Stimulated activated CD8-positive, alpha-beta memory T cell treated with anti-CD3 and anti-CD28 coated beads, Interleukin-4, amount 100 ng/mL, for 1 hour (primary cell): ENCODE data around the gene NOP56.

Experiments used
- DNase-seq, 2 donors: peaks; one replicate each; pipeline ENCODE4 v3.0.0-alpha.2; 2020; ENCODE audit warnings: low read depth in 2 of 2, low spot score in 1 of 2

The NOP56 gene

DNA sequence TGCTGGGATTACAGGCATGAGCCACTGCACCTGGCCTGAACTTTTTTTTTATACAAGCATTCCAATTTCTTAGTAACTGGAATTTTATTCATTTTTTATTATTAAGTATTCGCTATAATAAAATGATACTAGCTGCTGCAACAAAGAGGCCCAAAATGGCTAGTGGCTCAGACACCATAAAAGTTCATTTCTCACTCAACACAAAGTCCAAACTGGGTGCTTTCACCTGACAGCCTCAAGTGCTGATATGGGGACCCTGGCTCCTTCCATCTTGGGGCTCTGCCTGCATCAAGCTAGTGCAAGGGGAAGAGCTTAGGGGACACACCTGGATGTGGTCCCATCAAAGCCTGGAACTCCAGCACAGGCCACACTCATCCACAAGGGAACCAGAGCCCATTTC lies 12.2 kb upstream of the NOP56 start:
- DNase-seq = no peak

- DNase-seq = no peak
Measured at GRCh38 chr20:2640899-2641298, 11.5 kb upstream of the NOP56 start.

- DNase-seq = no peak
Measured at GRCh38 chr20:2643708-2644107, 8.7 kb upstream of the NOP56 start.

GRCh38 chr20:2652724-2653555 lies 508 bp downstream of the NOP56 start:
- peak in 1 of 2 donors; percentile 17 for DNase-seq

GRCh38 chr20:2653556-2654383 lies 1.3 kb downstream of the NOP56 start:
- DNase-seq = no peak

GRCh38 chr20:2654384-2654822 lies 2.0 kb downstream of the NOP56 start:
- no peak for DNase-seq

DNA sequence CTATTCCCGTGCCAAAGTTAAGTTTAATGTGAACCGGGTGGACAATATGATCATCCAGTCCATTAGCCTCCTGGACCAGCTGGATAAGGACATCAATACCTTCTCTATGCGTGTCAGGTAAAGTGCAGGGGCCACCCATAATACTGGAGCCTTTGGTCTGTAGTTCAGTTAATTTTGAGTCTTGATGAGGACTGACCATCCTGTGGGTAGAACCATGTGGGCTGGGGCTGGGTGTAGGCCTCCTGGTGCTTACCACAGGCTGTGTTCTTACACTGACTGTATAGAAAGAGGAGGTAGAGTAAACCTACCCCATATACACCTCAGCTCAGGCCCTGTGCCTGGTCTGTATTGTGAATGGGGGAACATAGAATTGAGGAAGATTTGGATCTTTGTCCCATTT lies 2.4 kb downstream of the NOP56 start:
- DNase-seq = no peak

DNA sequence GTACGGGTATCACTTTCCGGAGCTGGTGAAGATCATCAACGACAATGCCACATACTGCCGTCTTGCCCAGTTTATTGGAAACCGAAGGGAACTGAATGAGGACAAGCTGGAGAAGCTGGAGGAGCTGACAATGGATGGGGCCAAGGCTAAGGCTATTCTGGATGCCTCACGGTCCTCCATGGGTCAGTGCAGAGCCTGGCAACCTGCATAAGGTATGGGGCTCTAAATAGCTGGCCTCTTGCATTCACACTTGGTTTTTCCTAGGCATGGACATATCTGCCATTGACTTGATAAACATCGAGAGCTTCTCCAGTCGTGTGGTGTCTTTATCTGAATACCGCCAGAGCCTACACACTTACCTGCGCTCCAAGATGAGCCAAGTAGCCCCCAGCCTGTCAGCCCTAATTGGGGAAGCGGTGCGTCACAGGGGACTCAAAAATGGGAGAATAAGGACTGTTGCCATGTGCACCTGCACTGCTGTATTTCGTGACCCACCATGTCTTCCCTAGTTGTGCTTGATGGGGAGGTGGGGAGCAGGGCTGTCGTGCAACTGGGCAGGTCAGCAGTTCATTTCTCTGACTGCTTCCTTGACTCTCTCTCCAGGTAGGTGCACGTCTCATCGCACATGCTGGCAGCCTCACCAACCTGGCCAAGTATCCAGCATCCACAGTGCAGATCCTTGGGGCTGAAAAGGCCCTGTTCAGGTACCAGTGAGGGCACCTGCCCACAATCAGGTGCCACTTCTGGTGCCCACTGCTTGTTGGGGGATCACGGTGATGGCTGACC lies 3.1 kb downstream of the NOP56 start:
- DNase-seq = no peak

DNA sequence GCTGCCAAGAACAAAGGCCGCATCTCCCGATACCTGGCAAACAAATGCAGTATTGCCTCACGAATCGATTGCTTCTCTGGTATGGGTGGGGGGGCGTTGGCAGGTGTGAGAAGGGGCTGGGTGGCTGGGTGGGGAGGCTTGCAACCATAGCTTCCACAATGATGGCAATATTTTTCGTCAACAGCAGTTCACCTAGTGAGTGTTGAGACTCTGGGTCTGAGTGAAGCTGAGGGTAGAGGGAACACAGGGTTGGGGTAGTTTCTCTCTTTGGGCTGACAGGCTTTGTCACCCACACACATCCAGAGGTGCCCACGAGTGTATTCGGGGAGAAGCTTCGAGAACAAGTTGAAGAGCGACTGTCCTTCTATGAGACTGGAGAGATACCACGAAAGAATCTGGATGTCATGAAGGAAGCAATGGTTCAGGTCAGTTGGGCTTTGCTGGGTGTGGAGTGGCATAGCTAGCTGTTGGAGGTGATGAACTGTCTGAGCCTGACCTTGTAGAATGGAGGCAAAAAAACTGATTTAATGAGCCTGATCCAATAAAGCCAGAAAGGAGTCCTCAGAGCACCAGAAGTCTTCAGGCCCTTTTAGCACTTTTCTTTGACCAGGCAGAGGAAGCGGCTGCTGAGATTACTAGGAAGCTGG lies 4.2 kb downstream of the NOP56 start:
- DNase-seq = no peak

GRCh38 chr20:2657241-2657640 lies 4.8 kb downstream of the NOP56 start:
- no peak for DNase-seq

DNA sequence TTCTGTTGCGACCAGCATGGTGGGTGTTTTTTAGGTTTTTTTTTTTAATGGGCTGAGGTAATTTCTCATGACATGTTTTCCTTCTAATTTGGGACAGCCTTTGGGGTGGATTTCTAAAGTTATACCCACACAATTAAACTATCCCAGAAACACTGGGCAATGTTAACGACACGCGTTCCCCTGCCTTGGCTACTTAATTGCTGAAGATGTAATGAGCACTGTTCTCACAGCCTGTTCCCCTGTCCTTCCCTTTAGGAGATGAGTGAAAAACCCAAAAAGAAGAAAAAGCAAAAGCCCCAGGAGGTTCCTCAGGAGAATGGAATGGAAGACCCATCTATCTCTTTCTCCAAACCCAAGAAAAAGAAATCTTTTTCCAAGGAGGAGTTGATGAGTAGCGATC lies 5.2 kb downstream of the NOP56 start:
- DNase-seq = no peak

- no peak for DNase-seq
Measured at GRCh38 chr20:2658414-2659354, 6.3 kb downstream of the NOP56 start.

GRCh38 chr20:2659547-2659946 lies 7.1 kb downstream of the NOP56 start:
- no peak for DNase-seq

- DNase-seq = no peak
Measured at GRCh38 chr20:2663364-2663886, 11.0 kb downstream of the NOP56 start.

GRCh38 chr20:2663887-2664719 lies 11.7 kb downstream of the NOP56 start, which contains the start of gene IDH3B:
Gene IDH3B (minus strand): TSS chr20:2664216. CDS start chr20:2664188, 28 bp downstream.
- DNase-seq = peak; percentile 78 to 83

DNA sequence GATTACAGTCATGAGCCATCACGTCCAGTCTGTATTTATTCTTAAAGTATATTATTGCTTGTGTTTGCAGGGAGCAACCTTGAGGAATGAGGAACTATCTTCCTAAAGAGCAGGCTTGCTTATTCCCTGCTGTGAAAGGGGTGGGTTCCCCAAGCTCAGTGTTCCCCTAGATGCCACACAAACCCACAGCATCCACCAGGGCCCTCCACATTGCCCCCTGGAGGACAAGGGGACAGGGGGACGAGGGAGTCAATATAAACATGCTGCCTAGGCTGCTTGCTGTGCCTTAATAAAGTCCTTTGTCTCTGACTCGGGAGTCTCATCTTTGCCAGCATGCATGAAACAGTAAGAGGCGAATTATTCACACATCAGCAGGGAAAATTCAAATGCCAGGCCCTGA lies 19.5 kb downstream of the NOP56 start:
- no peak for DNase-seq

- no peak for DNase-seq
Measured at GRCh38 chr20:2672446-2672845, 20.0 kb downstream of the NOP56 start.

- no peak for DNase-seq
Measured at GRCh38 chr20:2673453-2673852, 21.0 kb downstream of the NOP56 start.

GRCh38 chr20:2680046-2680445 lies 27.6 kb downstream of the NOP56 start:
- no peak for DNase-seq
